Fibroblast of skin of right quadriceps (primary cell): Measurements from ENCODE around the gene FGF12.
"Not testable (repeated sequence)": the region's sequence is repeated elsewhere in the genome, so short reads cannot be mapped to it uniquely, and the experiment has no call there.

ENCODE experiments used
- DNase-seq: peaks from one replicate; pipeline ENCODE4 v3.0.0-alpha.2; 2013

The FGF12 gene

DNA sequence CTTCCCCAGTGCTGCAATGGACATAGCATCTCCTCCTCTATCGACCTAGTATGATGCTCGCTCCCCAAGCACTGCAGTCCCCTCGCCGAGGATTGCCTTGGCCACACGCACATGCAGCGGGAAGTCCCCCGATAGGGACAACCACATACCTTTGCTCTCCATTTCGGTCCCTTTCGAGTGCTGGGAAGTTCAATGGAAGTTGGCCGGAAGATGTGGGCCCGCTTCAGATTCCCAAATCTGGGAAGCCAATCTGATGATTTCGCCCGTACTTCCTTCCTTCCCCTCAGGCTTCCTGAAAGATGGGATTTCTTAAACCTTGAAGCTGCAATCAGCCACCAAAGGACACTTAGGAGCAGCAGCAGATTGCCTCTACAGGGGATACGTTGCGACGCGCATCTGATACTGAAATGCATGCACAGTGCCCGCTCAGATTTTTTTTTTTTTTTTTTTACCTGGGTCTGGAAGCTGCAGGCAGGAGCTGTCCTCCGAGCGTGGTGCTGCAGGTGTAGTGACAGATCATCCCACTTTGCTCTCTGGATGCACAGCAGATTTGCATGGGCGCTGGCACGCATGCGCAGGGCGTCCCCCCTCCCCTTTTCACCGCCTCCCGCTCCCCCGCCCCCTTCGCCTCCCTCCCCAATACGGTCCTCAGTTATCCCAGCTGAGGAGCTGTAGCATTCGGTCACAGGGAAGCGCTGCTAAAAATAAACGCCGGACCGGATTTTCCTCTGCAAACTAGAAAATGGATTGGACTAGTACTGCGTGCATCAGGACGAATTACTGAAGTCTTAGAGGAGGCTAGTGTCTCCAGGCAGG is at the start of gene FGF12:
Gene FGF12 (minus strand): TSS at position 510 of the 816 bp plus-strand sequence.
- peak; percentile 43 for DNase-seq

DNA sequence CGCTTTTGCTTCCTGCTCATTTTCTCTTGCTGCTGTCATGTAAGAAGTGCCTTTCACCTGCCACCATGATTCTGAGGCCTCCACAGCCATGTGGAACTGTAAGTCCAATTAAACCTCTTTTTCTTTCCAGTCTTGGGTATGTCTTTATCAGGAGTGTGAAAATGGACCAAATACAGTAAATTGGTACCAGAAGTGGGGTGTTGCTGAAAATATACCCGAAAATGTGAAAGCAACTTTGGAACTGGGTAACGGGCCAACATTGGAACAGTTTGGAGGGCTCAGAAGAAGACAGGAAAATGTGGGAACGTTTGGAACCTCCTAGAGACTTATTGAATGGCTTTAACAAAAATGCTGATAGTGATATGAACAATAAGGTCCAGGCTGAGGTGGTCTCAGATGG is 47.0 kb upstream of the FGF12 start:
- not testable (repeated sequence) for DNase-seq

DNA sequence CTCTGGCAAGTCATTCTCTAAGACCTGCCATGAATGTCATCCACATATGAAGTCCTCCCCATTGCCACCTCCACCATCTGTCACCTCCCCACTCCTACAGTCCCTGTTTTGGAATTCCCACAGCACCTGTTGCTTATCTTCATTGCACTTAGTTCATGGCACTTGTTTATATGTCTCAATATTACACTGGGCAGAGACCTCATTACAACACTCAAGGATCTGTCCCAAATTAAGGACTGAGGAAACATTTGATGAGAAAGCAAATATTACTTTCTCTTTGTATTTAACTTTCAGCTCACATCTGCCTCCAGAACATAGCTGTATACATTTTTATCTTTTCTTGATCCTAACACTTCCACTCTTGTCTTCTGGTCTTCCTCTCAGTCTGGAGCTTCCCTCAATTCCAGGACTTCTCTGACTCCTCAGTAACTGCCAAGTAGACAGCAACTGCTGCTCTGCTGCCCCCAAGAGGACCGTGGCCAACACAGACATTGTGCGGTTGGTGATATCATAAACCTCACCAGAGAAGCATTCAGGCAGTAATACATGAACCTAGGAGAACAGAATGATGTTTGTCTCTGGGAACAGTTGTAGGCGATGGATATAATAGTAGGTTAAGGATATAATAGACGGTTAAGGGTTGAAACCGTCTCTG is 45.0 kb upstream of the FGF12 start:
- no peak for DNase-seq

DNA sequence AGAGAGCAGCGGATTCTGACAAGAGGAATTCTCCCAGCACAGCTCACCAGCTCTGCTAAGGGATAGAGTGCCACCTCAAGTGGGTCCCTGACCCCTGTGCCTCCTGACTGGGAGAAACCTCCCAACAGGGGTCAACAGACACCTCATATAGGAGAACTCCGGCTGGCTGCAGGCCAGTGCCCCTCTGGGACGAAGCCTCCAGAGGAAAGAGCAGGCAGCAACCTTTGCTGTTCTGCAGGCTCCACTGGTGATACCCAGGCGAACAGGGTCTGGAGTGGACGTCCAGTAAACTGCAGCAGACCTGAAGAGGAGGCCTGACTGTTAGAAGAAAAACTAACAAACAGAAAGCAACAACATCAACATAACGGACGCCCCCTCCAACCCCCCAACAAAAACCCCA is 31.3 kb upstream of the FGF12 start:
- no peak for DNase-seq

DNA sequence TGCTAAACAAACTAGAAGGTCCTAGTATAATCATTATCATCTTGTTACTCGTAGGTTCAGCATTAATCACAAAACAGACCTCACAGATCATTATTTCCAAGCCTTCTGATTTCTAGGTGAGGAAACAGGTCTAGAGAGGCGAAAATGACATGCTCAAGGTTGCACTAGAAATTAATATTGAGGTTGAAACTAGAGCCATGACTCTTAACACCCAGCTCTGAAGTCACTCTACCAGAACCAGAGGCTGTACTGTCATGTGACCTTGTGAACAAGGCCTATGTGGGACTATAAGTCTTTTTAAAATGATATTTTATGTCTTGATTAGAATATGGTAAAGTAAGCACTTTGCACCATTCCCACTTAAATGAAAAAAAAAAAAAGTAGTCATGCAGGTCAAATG is 23.8 kb upstream of the FGF12 start:
- DNase-seq = no peak

DNA sequence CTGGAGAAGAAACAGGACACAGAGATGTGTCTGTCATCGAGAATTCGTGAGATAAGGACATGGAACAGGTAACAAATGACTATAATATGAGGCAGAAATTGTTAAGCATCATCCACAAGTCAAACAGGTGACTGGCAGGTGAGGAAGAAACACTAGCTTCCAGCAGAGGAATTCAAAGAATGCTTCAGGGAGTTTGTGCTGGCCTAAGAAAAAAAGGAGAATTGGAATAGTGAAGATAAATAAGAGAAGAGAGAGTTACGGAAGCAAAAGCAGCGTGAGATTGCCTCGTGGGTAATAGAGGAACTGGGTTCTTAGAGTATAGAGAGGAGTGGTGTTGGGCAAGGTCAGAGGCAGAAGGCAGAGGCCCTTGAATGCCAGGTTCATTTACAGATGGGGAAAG is 22.9 kb upstream of the FGF12 start:
- no peak for DNase-seq

DNA sequence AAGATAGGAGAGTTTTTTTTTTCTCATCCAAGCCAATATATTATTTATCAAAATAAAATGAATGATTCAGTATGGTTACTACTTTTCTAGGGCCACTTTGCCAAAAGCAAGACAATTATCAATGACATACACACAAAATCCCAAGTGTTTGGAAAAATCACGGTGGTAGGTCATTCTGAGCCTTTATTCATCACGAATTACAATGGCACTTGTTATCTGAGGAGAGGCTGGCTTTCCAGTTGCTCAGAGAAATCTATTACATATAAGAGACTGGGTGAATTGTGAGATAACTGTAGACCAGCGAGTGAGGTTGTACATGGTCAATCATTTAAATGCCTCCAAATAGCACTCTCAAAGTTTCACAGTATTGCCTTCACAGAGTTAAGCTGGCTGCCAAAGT is 20.4 kb upstream of the FGF12 start:
- no peak for DNase-seq

DNA sequence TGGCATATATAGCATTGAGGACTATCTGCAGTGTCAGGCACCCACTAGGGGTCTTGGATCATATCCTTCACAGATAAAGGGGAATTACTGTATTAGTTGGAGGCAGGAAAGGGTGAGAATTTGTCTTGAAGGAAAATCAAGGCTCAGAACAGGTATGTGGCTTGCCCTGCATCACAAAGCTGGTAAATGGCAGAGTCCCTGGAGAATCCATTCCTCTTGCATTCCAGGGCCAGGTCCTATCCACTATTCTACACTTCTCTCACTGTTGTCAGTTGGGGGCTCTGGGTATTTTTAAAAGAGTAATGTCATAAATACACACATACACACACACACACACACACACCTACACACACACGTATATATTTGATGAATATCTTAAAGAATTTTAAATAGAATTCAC is 19.8 kb upstream of the FGF12 start:
- DNase-seq = no peak

DNA sequence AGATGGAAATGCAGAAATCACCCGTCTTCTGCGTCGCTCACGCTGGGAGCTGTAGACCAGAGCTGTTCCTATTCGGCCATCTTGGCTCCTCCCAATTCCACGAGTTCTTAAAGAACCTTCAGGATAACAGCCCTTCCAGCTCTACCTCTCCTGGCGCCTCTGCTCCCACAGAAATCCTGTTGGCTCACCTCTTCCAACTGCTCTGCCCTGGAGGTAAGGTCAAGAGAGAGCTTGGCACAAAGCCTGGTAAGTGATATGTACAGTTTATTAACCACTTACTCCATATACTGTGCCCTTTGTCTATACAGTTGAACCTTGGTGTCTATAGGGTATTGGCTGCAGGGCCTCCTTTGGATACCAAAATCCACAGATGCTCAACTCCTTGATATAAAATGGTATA is 17.8 kb upstream of the FGF12 start:
- DNase-seq = no peak

DNA sequence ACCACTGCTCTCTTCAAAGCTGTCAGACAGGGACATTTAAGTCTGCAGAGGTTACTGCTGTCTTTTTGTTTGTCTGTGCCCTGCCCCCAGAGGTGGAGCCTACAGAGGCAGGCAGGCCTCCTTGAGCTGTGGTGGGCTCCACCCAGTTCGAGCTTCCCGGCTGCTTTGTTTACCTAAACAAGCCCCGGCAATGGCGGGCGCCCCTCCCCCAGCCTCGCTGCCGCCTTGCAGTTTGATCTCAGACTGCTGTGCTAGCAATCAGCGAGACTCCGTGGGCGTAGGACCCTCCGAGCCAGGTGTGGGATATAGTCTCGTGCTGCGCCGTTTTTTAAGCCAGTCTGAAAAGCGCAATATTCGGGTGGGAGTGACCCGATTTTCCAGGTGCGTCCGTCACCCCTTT is 17.3 kb upstream of the FGF12 start:
- DNase-seq = not testable (repeated sequence)

DNA sequence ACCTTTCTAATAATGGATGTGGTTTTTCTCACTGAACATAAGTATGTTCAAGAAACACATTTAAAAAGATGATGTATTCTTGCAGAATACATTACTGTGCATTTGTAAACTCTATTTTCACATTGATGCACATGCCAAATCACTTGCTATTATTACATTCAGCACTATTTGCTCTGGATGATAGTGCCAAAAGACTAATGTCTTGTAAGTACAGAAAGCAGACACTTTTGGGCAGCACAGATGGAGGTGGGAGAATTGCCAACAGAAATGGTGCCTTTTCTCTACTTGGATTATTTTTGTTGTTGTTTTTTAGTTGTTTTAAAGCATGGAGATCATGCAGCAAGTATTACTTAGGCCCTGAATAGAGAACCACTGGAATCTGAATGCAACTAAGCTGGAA is 10.2 kb upstream of the FGF12 start:
- no peak for DNase-seq

DNA sequence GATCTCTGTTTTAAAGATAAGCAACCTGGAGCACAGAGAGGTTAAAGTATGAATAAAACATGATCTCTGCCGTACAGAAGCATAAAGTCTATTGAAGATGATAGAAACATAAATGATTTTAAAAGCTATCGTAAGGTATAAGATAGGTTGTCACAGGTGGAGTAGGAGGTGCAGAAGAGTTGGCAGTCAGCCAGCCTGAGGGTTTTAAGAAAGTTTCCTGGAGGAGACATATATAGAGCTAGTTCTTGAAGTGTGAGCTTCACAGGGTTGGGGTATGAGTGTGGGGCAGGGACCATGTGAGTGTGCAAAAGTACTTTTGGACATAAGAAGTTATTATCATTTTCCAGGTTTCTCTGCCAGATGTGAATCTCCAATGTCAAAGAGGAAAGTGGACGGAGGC is 3.9 kb upstream of the FGF12 start:
- DNase-seq = no peak

DNA sequence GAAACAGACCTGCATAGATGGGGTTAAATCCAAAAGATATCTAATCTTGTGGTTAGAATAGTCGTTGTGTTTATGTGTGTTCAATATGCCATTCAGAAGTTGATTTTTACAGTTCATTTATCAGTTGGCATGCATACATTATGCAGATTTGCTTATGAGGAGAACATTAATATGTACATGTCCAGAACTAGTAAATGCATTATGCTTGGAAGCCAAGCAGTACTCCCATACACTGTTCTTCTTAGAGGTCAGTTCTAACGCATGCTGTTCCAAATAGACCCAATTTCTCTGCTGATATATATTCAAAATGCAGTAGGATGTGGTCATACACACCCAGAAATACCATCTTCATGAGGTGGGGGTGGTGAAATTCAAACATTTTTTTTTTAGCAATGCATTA is 956 bp downstream of the FGF12 start:
- no peak for DNase-seq

DNA sequence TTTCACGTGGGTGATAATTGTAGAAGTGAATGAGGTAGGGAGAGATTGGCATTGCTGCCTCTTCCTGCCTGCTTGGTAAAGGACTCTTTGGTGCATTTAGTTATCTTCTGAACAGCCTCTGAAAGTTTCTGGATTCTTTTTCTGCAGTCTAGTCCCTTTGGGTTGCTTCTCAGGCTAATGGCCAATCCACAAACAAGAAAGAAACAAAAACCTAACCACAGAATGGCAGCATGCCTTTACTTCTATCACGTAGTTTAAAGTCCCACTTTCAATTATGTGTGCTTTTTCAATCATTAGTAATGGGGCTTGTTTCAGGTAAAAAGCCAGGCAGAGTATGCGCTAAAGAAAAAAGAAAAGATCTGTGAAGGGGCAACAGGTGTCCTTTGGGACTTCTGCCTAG is 7.4 kb downstream of the FGF12 start:
- no peak for DNase-seq

DNA sequence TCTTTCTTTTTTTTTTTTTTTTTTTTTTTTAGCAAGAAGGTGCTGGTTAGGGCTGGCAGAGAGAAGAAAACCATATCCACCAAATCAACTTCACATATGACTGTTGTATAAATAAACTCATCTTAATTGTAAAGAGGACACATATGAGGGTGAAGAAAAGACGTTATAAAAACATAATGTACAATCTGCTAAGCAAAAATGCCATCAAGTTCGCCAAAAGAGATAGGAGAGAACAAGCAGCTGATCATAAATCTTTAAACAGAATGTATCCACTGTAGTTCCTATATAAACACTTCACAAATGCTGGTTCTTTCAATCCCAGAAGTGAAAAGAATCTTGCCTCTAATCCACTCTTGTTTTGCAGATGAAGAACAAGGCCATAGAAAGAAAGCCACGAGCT is 9.2 kb downstream of the FGF12 start:
- no peak for DNase-seq

DNA sequence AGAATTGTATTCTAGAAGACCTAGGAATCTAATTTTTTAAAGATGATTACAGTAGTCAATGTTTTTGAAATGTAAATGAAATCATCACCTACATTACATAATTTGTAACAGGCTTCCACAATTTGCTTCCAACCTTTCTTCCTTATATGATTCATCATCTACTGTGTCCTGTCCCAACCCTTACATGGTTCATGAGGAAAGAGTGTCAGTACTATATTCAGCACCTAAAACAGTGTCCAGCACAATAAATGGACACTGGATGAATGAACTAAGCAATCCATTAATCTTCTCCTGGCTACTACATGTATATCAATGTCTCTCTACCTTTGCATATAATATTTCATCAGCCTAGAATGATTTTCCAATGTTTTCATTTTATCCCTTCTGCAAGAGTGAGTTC is 12.2 kb downstream of the FGF12 start:
- DNase-seq = no peak

DNA sequence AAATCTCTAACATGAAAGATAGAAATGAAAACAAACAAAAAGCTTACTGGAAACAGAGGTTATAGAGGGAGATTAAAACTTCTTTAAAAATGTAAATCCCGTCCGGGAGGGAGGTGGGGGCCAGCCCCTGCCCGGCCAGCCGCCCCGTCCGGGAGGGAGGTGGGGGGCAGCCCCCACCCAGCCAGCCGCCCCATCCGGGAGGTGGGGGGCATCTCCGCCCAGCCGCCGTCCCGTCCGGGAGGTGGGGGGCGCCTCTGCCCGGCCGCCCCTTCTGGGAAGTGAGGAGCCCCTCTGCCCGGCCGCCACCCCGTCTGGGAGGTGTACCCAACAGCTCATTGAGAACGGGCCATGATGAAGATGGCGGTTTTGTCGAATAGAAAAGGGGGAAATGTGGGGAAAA is 16.2 kb downstream of the FGF12 start:
- not testable (repeated sequence) for DNase-seq

DNA sequence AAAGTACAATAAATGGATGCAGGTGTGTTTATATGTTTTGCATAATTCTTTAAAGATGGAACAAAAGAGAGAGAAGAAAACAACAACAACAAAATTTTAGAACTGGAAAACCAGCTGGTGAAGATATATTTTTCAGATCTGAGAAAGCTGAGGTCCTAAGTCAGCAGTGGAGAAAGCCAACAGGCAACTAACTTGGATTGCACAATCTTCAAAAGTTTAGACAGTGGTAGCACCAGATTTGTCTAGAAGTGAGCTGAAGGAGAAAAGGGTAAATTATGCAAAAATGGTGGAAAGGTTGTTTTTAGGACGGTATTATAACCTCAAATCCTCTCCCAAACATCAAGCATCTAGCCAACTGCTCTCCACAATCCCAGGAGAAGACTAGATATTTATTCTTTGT is 17.0 kb downstream of the FGF12 start:
- DNase-seq = no peak

DNA sequence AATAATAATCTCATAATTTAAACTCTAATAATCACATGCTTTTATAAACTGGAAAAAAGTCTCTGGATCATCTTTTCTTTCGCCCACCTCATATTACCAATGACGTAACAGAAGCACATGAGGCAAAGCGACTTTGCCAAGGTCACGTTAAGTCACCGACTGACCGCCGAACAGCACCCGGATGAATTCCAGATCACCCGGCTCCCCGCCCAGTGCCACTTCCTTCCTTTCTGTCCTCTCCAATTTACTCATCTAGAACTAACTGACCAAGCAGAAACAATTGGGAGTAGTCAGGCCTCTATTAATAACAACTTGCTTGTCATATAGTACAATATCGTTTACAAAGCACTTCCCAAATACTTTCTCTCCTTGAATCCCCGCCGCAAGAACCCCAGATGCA is 21.1 kb downstream of the FGF12 start:
- no peak for DNase-seq

DNA sequence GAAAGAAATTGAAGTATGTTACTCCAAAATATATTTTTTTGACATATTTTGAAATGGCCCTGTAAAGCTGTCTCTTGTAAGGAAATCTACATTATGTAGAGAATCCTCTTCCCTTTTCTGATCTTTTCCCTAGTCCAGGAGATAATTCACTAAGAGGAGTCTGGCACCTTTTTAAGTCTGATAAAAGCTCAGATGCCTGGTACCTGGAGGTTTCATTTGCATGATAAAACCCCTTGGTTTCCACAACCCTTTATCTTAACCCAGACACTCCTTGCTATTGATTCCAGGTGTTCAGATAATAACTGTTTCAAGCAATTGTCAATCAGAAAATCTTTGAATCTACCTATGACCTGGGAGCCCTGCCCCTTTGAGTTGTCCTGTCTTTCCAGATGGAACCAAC is 26.5 kb downstream of the FGF12 start:
- DNase-seq = no peak

DNA sequence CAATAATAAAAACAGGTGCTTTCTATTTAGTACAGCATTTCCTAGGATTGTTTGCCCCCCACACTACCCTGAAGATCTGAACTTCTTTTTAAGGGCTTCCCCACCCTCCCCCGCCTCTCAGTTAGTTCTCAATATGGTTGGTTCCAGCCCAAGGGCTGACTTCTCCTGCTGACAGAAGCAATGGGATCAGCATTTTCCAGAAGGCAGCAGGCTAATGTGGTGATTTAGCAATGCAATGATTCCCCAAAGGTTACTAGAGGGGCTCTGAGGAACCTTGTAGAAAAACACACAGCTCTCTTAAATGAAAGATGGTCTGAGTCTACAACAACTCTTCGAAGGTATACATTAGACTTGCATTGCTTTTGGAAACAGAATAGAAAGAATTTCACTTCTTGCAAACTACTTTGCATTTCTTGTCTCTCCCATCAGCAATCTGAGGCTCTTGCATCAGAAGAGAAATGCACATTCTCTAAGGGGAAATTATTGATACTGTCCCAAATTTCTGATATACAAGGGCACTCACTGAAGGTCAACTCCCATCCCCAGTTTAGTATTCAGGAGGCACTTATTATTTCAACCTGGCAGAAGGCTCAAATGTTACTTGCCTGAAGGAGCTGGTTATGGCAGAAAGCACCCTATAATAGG is 30.3 kb downstream of the FGF12 start:
- DNase-seq = no peak

DNA sequence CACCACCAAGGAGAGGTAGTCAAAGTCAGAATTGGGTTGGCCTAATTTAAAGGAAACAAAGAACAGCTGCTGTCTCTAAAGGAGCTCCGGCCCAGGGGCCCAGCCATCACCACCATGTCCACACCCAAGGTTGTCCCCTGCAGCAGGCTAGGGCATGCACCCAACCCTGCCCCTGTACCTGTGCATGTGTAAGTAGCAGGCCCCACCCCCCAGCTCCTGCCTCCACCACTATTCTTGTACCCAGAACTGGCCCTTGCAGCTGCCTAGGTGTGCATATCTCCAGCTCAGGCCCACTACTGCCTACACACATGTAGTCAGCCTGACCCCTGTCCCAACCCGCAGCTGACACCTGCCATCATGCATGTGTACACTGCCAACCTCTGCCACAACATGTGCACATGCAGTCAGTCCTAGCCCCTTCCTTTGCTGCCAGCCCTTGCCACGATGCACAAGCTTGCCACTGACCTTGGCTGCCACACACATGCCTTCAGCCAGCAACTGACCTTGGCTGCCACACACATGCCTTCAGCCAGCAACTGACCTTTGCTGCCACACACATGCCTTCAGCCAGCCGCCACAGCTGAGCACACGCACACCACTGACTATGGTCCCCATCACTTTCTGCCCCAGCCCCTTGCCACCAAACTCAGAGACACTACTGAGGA is 39.7 kb downstream of the FGF12 start:
- no peak for DNase-seq

DNA sequence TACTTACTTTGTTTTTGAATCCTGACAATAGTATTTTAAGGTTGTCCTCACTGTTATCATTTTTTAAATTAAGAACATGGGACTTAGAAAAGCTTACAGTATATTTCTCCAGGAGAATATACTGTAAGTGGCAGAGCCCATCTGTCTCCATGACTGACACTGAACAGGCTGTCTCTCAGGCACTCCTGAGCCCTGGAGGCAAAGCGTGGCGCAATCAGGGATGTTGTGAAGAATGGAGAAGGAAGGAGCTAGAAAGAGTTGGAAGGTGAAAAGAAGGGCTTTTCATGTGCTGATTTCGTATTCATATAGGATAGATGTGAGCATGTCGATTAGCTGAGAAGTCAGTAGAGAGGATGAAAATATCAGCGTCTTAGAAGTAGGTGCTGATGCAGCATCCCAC is 41.5 kb downstream of the FGF12 start:
- no peak for DNase-seq

DNA sequence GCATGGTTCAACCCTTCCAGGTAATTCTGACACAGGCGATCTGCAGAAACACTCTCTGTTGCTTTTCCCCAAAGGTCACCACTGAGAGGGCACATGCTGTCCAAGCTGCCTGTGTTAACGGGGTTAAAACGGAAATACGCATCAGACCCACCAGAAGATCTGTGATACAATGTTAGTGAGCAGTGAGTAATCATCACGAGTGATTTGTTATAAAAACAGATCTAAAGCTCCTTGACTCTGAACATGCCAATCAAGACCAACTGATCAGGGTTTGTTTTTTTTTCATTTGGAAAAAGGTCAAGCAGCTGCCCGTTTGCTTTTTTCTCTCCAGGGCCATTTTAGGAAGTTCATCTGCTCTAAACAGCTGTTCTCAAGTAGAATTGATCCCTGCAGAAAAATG is 43.2 kb downstream of the FGF12 start:
- DNase-seq = no peak
